ENCODE data around the gene ASTN2.

The ASTN2 gene

DNA sequence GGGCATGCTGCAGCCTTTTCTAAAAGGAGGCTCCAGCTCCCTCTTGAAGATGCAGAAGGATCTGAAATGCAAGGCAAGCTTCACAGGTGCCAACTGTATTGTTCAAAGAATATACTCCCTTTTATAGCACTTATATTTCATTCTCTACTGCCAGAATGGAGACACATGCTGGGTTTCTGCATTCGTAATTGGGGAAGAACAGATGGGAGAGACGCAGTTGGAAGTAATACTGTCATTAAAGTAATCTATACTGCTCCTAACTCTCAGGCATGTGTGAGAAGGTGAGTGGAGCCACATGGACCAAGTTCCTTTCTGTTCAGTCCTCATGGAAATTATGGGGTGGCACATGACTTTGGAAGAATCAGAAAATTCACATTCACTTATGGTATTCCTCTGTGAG is 501.3 kb downstream of the ASTN2 start:
- Histone ChIP-seq H4K20me1 (ENCODE audit: insufficient read depth, low read length) (no peaks in the 10 kb centered on the region), H3K4me3 (ENCODE audit: low read depth, low read length, poor library complexity, severe bottlenecking) (no peak overlapping the region), H3K4me2 (ENCODE audit: low read length) (no peak overlapping the region), H3K9ac (ENCODE audit: low read length) (no peak overlapping the region), H2AFZ (ENCODE audit: low read length) (no peak overlapping the region), H3K79me2 (ENCODE audit: insufficient read depth, low read length) (no peaks in the 10 kb centered on the region), H3K4me1 (ENCODE audit: insufficient read depth, low read length, severe bottlenecking) (no peaks in the 10 kb centered on the region), H3K9me3 (ENCODE audit: low read length) (no peaks in the 10 kb centered on the region), H3F3A (ENCODE audit: insufficient read depth, low read length) (no peaks in the 10 kb centered on the region), H3K9me2 (ENCODE audit: low read depth, low read length) (no peaks in the 10 kb centered on the region), H3K27me3 (ENCODE audit: insufficient read depth, low read length) (no peaks in the 10 kb centered on the region), H3K27ac (ENCODE audit: low read depth, low read length, poor library complexity, severe bottlenecking) (no peak overlapping the region), H3K36me3 (ENCODE audit: insufficient read depth, low read length) (no peaks in the 10 kb centered on the region)
- no peak for TF ChIP-seq EZH2 (IDR thresholded peaks at IDR 0.05; ENCODE audit: borderline replicate concordance, low read length)
- TF ChIP-seq, protein P1, sequence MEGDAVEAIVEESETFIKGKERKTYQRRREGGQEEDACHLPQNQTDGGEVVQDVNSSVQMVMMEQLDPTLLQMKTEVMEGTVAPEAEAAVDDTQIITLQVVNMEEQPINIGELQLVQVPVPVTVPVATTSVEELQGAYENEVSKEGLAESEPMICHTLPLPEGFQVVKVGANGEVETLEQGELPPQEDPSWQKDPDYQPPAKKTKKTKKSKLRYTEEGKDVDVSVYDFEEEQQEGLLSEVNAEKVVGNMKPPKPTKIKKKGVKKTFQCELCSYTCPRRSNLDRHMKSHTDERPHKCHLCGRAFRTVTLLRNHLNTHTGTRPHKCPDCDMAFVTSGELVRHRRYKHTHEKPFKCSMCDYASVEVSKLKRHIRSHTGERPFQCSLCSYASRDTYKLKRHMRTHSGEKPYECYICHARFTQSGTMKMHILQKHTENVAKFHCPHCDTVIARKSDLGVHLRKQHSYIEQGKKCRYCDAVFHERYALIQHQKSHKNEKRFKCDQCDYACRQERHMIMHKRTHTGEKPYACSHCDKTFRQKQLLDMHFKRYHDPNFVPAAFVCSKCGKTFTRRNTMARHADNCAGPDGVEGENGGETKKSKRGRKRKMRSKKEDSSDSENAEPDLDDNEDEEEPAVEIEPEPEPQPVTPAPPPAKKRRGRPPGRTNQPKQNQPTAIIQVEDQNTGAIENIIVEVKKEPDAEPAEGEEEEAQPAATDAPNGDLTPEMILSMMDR (IDR thresholded peaks at IDR 0.05; ENCODE audit: low read length), result no peak

DNA sequence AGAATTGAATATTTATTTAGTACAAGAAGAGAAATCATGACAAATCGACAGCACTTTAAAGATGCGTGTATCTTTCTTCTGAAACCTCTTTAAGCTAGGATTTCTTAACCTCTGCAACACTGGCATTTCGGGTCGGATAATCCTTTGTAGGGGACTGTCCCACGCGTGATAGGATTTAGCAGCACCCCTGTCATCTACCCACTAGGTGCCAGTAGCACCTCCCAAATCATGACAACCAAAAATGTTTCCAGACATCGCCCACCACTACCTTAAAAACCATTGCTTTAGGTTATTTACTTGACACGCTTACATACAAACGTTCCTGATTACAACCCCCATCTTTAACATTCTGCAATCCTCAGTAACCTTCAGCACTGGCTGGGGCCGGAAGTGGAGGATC is 504.7 kb downstream of the ASTN2 start:
- Histone ChIP-seq H3K27me3 (ENCODE audit: insufficient read depth, low read length) (0 out of 2 replicates have a peak, but pooled peaks cover 4% of the 10 kb centered on the region), H3K9me2 (ENCODE audit: low read depth, low read length) (no peaks in the 10 kb centered on the region), H3K27ac (ENCODE audit: low read depth, low read length, poor library complexity, severe bottlenecking) (no peak overlapping the region), H3K9ac (ENCODE audit: low read length) (no peak overlapping the region), H4K20me1 (ENCODE audit: insufficient read depth, low read length) (no peaks in the 10 kb centered on the region), H3K36me3 (ENCODE audit: insufficient read depth, low read length) (no peaks in the 10 kb centered on the region), H3K79me2 (ENCODE audit: insufficient read depth, low read length) (no peaks in the 10 kb centered on the region), H2AFZ (ENCODE audit: low read length) (no peak overlapping the region), H3K4me2 (ENCODE audit: low read length) (no peak overlapping the region), H3K4me3 (ENCODE audit: low read depth, low read length, poor library complexity, severe bottlenecking) (no peak overlapping the region), H3K4me1 (ENCODE audit: insufficient read depth, low read length, severe bottlenecking) (no peaks in the 10 kb centered on the region), H3F3A (ENCODE audit: insufficient read depth, low read length) (no peaks in the 10 kb centered on the region), H3K9me3 (ENCODE audit: low read length) (no peaks in the 10 kb centered on the region)
- TF ChIP-seq, protein P1 (IDR thresholded peaks at IDR 0.05; ENCODE audit: low read length), result no peak
- no peak for TF ChIP-seq EZH2 (IDR thresholded peaks at IDR 0.05; ENCODE audit: borderline replicate concordance, low read length)

DNA sequence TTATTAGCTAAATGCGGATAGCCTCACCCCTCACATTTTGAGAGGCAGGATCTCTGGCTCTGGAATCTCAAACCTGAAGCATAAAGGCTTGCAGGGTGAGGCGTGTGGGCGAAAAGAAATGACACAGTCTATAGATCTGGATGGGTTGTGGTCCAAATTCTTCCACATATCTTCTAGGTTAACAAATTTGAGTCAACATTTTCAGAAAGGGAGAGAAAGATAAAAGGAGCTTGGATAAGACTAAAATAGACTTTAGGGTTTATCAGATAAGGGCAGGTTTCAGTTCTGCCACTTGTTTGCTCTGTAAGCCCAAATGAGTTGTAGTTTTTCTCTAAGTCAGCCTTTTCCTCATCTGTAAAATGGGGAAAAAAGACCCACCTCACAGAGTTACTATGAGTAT is 506.9 kb downstream of the ASTN2 start:
- H3K79me2 ChIP-seq (ENCODE audit: insufficient read depth, low read length), result no peaks in the 10 kb centered on the region
- no peaks in the 10 kb centered on the region for H3K36me3 ChIP-seq (ENCODE audit: insufficient read depth, low read length)
- H3K9me3 ChIP-seq (ENCODE audit: low read length), result no peaks in the 10 kb centered on the region
- no peak for TF ChIP-seq EZH2 (IDR thresholded peaks at IDR 0.05; ENCODE audit: borderline replicate concordance, low read length)
- TF ChIP-seq, protein P1 (IDR thresholded peaks at IDR 0.05; ENCODE audit: low read length), result no peak
- no peaks in the 10 kb centered on the region for H3F3A ChIP-seq (ENCODE audit: insufficient read depth, low read length)
- H3K4me1 ChIP-seq (ENCODE audit: insufficient read depth, low read length, severe bottlenecking), result no peaks in the 10 kb centered on the region
- H3K9ac ChIP-seq (ENCODE audit: low read length), result no peak overlapping the region
- H3K9me2 ChIP-seq (ENCODE audit: low read depth, low read length), result no peaks in the 10 kb centered on the region
- H3K27me3 ChIP-seq (ENCODE audit: insufficient read depth, low read length), result 0 out of 2 replicates have a peak, but pooled peaks cover 4% of the 10 kb centered on the region
- H3K4me3 ChIP-seq (ENCODE audit: low read depth, low read length, poor library complexity, severe bottlenecking), result no peak overlapping the region
- no peaks in the 10 kb centered on the region for H4K20me1 ChIP-seq (ENCODE audit: insufficient read depth, low read length)
- H3K4me2 ChIP-seq (ENCODE audit: low read length), result no peak overlapping the region
- H2AFZ ChIP-seq (ENCODE audit: low read length), result no peak overlapping the region
- no peak overlapping the region for H3K27ac ChIP-seq (ENCODE audit: low read depth, low read length, poor library complexity, severe bottlenecking)

All from OCI-LY1 (cell line).